GM12872 (cell line): ENCODE results near the gene ALAS2.
A peak's percentile ranks its signal among the peaks of the same experiment; 100 is the strongest.

Experiments
- TF ChIP-seq, protein P1 (sequence below): IDR thresholded peaks from 3 replicates; pipeline ENCODE4 v1.5.1; 2011; ENCODE audit warnings: low read depth, mild to moderate bottlenecking, low read length, moderate library complexity; ENCODE audit not compliant: insufficient read depth

Gene ALAS2

GRCh38 chrX:55030271-55031205 lies at the start of gene ALAS2:
Gene ALAS2, minus strand, starts transcription at chrX:55030977. Its CDS starts 4,977 bp downstream, at chrX:55026000.
- TF ChIP-seq, protein P1, sequence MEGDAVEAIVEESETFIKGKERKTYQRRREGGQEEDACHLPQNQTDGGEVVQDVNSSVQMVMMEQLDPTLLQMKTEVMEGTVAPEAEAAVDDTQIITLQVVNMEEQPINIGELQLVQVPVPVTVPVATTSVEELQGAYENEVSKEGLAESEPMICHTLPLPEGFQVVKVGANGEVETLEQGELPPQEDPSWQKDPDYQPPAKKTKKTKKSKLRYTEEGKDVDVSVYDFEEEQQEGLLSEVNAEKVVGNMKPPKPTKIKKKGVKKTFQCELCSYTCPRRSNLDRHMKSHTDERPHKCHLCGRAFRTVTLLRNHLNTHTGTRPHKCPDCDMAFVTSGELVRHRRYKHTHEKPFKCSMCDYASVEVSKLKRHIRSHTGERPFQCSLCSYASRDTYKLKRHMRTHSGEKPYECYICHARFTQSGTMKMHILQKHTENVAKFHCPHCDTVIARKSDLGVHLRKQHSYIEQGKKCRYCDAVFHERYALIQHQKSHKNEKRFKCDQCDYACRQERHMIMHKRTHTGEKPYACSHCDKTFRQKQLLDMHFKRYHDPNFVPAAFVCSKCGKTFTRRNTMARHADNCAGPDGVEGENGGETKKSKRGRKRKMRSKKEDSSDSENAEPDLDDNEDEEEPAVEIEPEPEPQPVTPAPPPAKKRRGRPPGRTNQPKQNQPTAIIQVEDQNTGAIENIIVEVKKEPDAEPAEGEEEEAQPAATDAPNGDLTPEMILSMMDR, result no peak

GRCh38 chrX:55074851-55075467 lies 44.2 kb upstream of the ALAS2 start, which contains the start of gene PAGE2B:
Gene PAGE2B, plus strand, starts transcription at chrX:55075030. Its CDS starts 1,012 bp downstream, at chrX:55076042.
- TF ChIP-seq, protein P1, result no peak

DNA sequence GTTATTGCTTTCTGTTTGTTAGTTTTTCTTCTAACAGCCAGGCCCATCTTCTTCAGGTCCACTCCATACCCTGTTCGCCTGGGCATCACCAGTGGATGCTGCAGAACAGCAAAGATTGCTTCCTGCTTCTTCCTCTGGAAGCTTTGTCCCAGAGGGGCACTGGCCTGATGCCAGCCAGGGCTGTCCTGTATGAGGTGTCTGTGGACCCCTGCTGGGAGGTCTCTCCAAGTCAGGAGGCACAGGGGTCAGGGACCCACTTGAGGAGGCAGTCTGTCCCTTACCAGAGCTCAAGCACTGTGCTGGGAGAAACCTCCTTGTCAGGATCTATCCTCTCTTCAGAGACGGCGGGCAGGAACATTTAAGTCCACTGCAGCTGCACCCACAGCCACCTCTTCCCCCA lies 41.5 kb upstream of the ALAS2 start:
- TF ChIP-seq, protein P1, result no peak

DNA sequence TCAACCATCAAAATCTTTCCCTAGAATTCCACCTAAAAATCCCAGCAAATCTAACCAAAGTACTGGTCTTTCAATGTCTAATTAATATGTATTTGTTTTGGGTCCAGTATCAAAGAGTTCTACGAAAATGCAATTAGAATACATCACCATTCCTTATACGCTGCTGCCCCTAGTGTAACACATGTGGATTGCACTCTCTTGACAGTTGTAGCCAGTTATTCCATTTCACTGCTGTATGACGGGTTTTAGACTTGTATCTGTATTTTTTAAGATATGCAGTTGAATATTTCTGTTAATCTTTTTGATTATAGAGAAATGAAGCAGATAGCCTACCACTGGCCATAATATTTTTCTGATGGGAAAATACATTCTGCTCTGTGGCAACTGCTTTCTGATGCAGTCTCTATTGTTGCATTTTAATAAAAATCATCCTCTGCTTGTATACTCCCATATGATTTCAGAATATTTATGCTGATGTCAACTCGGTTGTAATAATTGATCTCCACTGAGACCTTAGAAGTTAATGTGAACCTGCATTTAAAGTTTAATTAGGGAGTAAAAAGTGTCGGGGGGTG lies 27.0 kb upstream of the ALAS2 start:
- TF ChIP-seq, protein P1, result peak; percentile 61

- TF ChIP-seq, protein P1, result no peak
These were observed 26.3 kb upstream of the ALAS2 start for GRCh38 chrX:55056820-55057674.

DNA sequence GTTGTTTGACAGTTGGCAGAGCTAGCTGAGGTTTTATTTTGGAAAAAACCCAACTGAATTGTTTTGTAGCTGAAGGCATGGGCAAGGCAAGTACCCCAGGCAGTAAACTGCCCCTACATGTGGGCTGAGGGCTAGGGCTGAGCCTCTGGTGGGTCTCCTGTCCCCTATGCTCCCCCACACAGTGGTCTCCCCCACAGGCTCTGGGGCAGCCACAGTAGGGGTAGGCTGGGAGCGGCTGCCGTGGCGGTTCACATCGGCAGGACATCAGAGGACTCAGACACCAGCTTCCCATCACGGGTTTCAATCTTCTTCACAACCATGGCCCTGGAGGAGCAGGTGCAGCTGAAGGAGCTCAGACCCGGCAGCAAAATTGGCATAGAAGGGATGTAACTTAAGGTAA lies 10.7 kb upstream of the ALAS2 start:
- TF ChIP-seq, protein P1, result no peak
